Measurements from ENCODE around the gene ACSBG1.

ACSBG1 gene

GRCh38 chr15:78200276-78200930 lies 34.0 kb downstream of the ACSBG1 start:
- DNase-seq (ENCODE audit: extremely low spot score), result no peak
- CTCF ChIA-PET, result no interaction called here
- POLR2A ChIA-PET, result no interaction called here
- no peak for TF ChIP-seq BHLHE40 (IDR thresholded peaks at IDR 0.05; ENCODE audit: borderline replicate concordance)
- TF ChIP-seq FOXA1 (IDR thresholded peaks at IDR 0.05), result no peak
- TF ChIP-seq ARNT (IDR thresholded peaks at IDR 0.05), result no peak
- no peak for TF ChIP-seq NFRKB (IDR thresholded peaks at IDR 0.05)
- TF ChIP-seq FOXK2 (IDR thresholded peaks at IDR 0.05), result no peak

GRCh38 chr15:78197632-78198031 lies 36.7 kb downstream of the ACSBG1 start:
- no peak for DNase-seq (ENCODE audit: extremely low spot score)
- POLR2A ChIA-PET, result no interaction called here
- CTCF ChIA-PET, result interaction anchor here (0.7 kb wide), 1 partner anchor 20 kb away, joined by 3 read pairs; no protein-coding TSS in a partner anchor
- no peak for TF ChIP-seq NFRKB (IDR thresholded peaks at IDR 0.05)
- no peak for TF ChIP-seq SP1 (IDR thresholded peaks at IDR 0.05)
- TF ChIP-seq BHLHE40 (IDR thresholded peaks at IDR 0.05; ENCODE audit: borderline replicate concordance), result no peak
- no peak for TF ChIP-seq TARDBP (IDR thresholded peaks at IDR 0.05)
- TF ChIP-seq FOXK2 (IDR thresholded peaks at IDR 0.05), result no peak
- TF ChIP-seq LEF1 (IDR thresholded peaks at IDR 0.05; ENCODE audit: borderline replicate concordance), result no peak
- no peak for TF ChIP-seq ARNT (IDR thresholded peaks at IDR 0.05)
- TF ChIP-seq SUZ12 (IDR thresholded peaks at IDR 0.05), result no peak
- no peak for TF ChIP-seq PKNOX1 (IDR thresholded peaks at IDR 0.05)
- TF ChIP-seq FOXA1 (IDR thresholded peaks at IDR 0.05), result no peak
- no peak for TF ChIP-seq CTBP1 (IDR thresholded peaks at IDR 0.05; ENCODE audit: borderline replicate concordance)
- TF ChIP-seq FOXM1 (IDR thresholded peaks at IDR 0.05; ENCODE audit: borderline replicate concordance), result no peak
- no peak for TF ChIP-seq HDGF (IDR thresholded peaks at IDR 0.05; ENCODE audit: borderline replicate concordance)
- TF ChIP-seq ELF4 (IDR thresholded peaks at IDR 0.05), result no peak
- no peak for TF ChIP-seq ZNF384 (IDR thresholded peaks at IDR 0.05)
- TF ChIP-seq L3MBTL2 (conservative IDR thresholded peaks at IDR 0.05), result no peak

- peak; percentile 75 for DNase-seq (ENCODE audit: extremely low spot score)
- CTCF ChIA-PET, result interaction anchor here (0.6 to 2.3 kb wide), 22 partner anchors 10 to 237 kb away, joined by 3 to 21 read pairs (median 6); partner anchors contain the start of gene CIB2
- no peak for TF ChIP-seq HDGF (IDR thresholded peaks at IDR 0.05; ENCODE audit: borderline replicate concordance)
- TF ChIP-seq PKNOX1 (IDR thresholded peaks at IDR 0.05), result no peak
- no peak for TF ChIP-seq FOXM1 (IDR thresholded peaks at IDR 0.05; ENCODE audit: borderline replicate concordance)
- TF ChIP-seq LEF1 (IDR thresholded peaks at IDR 0.05; ENCODE audit: borderline replicate concordance), result no peak
- POLR2A ChIA-PET, result no interaction called here
These were observed 38.6 kb downstream of the ACSBG1 start for GRCh38 chr15:78195735-78196201.

GRCh38 chr15:78194568-78194925 lies 39.8 kb downstream of the ACSBG1 start:
- CTCF ChIA-PET, result interaction anchor here (1.6 to 2.2 kb wide), 4 partner anchors 10 to 85 kb away, joined by 6 to 15 read pairs (median 12); no protein-coding TSS in a partner anchor
- TF ChIP-seq SP1 (IDR thresholded peaks at IDR 0.05) (no peak), LEF1 (IDR thresholded peaks at IDR 0.05; ENCODE audit: borderline replicate concordance) (no peak), CTBP1 (IDR thresholded peaks at IDR 0.05; ENCODE audit: borderline replicate concordance) (no peak), FOXM1 (IDR thresholded peaks at IDR 0.05; ENCODE audit: borderline replicate concordance) (no peak), FOXA1 (IDR thresholded peaks at IDR 0.05) (no peak), ARNT (IDR thresholded peaks at IDR 0.05) (no peak)
- DNase-seq (ENCODE audit: extremely low spot score), result no peak
- POLR2A ChIA-PET, result no interaction called here

GRCh38 chr15:78193731-78194567 lies 40.4 kb downstream of the ACSBG1 start:
- no peak for DNase-seq (ENCODE audit: extremely low spot score)
- ChIA-PET POLR2A (no interaction called here), CTCF (interaction anchor here (2.0 kb wide), 1 partner anchor 84 kb away, joined by 6 read pairs; no protein-coding TSS in a partner anchor)
- no peak for TF ChIP-seq HDGF (IDR thresholded peaks at IDR 0.05; ENCODE audit: borderline replicate concordance)
- no peak for TF ChIP-seq ZNF384 (IDR thresholded peaks at IDR 0.05)
- TF ChIP-seq LEF1 (IDR thresholded peaks at IDR 0.05; ENCODE audit: borderline replicate concordance), result no peak

- no peak for DNase-seq (ENCODE audit: extremely low spot score)
- POLR2A ChIA-PET, result no interaction called here
- CTCF ChIA-PET, result no interaction called here
- TF ChIP-seq ZNF384 (IDR thresholded peaks at IDR 0.05) (no peak), FOXM1 (IDR thresholded peaks at IDR 0.05; ENCODE audit: borderline replicate concordance) (no peak), FOXK2 (IDR thresholded peaks at IDR 0.05) (no peak), ARNT (IDR thresholded peaks at IDR 0.05) (no peak), PKNOX1 (IDR thresholded peaks at IDR 0.05) (no peak), TARDBP (IDR thresholded peaks at IDR 0.05) (no peak), CTBP1 (IDR thresholded peaks at IDR 0.05; ENCODE audit: borderline replicate concordance) (no peak), HDGF (IDR thresholded peaks at IDR 0.05; ENCODE audit: borderline replicate concordance) (no peak), LEF1 (IDR thresholded peaks at IDR 0.05; ENCODE audit: borderline replicate concordance) (no peak), SP1 (IDR thresholded peaks at IDR 0.05) (no peak), L3MBTL2 (conservative IDR thresholded peaks at IDR 0.05) (no peak), ELF4 (IDR thresholded peaks at IDR 0.05) (no peak), NFRKB (IDR thresholded peaks at IDR 0.05) (no peak)
These were observed 41.4 kb downstream of the ACSBG1 start for GRCh38 chr15:78192826-78193594.

Data from HEK293T (cell line).